GM06990 (cell line): Measurements from ENCODE around the gene MAP4K1.

ENCODE experiments used
- DNase-seq: peaks from one replicate; pipeline ENCODE4 v3.0.0-alpha.2; 2011; ENCODE audit not compliant: insufficient read length; ENCODE audit errors: extremely low read depth
- H3K27me3 ChIP-seq: replicated peaks from 2 replicates; pipeline ENCODE4 v1.6.0; 2011; ENCODE audit warnings: low read length; ENCODE audit not compliant: control insufficient read depth, insufficient read depth
- H3K36me3 ChIP-seq: 2 replicates; pipeline ENCODE4 v1.5.1; 2011; ENCODE audit warnings: low read length; ENCODE audit not compliant: control insufficient read depth, insufficient read depth
- H3K4me3 ChIP-seq: replicated peaks from 2 replicates; pipeline ENCODE4 v1.5.1; 2011; ENCODE audit warnings: low read depth, mild to moderate bottlenecking, control low read depth, low read length
- CTCF ChIP-seq: IDR thresholded peaks from 2 replicates; pipeline ENCODE4 v1.5.1; 2011; ENCODE audit warnings: low read length, control low read depth, mild to moderate bottlenecking, inconsistent platforms; ENCODE audit not compliant: insufficient read depth, poor library complexity, severe bottlenecking

The MAP4K1 gene

GRCh38 chr19:38549061-38549460, 68.7 kb downstream of the MAP4K1 start:
- no peak for DNase-seq

GRCh38 chr19:38547421-38547820, 70.3 kb downstream of the MAP4K1 start:
- TF ChIP-seq CTCF, result no peak
- H3K36me3 ChIP-seq, result no peaks in the 10 kb centered on the region
- no peak overlapping the region for H3K4me3 ChIP-seq
- H3K27me3 ChIP-seq, result no peaks in the 10 kb centered on the region
- DNase-seq, result no peak

More at GRCh38 chr19:38549061-38549460, 68.7 kb downstream of the MAP4K1 start:
- no peak for TF ChIP-seq CTCF
- H3K36me3 ChIP-seq, result no peaks in the 10 kb centered on the region
- no peak overlapping the region for H3K4me3 ChIP-seq
- H3K27me3 ChIP-seq, result no peaks in the 10 kb centered on the region

GRCh38 chr19:38545596-38545995, 72.2 kb downstream of the MAP4K1 start:
- TF ChIP-seq CTCF, result no peak
- H3K27me3 ChIP-seq, result no peaks in the 10 kb centered on the region
- DNase-seq, result no peak

GRCh38 chr19:38544569-38545315, 73.0 kb downstream of the MAP4K1 start:
- no peak overlapping the region for H3K4me3 ChIP-seq
- DNase-seq, result no peak
- TF ChIP-seq CTCF, result no peak
- no peaks in the 10 kb centered on the region for H3K27me3 ChIP-seq
- H3K36me3 ChIP-seq, result no peaks in the 10 kb centered on the region

More at GRCh38 chr19:38545596-38545995, 72.2 kb downstream of the MAP4K1 start:
- no peaks in the 10 kb centered on the region for H3K36me3 ChIP-seq
- H3K4me3 ChIP-seq, result no peak overlapping the region

GRCh38 chr19:38543807-38544568, 73.8 kb downstream of the MAP4K1 start:
- TF ChIP-seq CTCF, result peak; percentile 52
- H3K36me3 ChIP-seq, result no peaks in the 10 kb centered on the region
- DNase-seq, result peak; percentile 43
- peak overlapping the region; percentile 23 for H3K4me3 ChIP-seq
- H3K27me3 ChIP-seq, result no peaks in the 10 kb centered on the region
